K562 (cell line): ENCODE results near the gene SYT8. TPM values are rescaled to one million over a fixed set of nuclear protein-coding genes. Genes with fewer than 3 reads are reported as not detected.

ENCODE experiments used
- ATAC-seq: fragments of 200-7000 bp; cut with Tn5 transposase; 3 replicates; pipeline ENCODE4 v1.9.1; 2020; ENCODE audit warnings: moderate library complexity
- Bru-seq: library from RNA; stranded (reverse); fragments of 400-500 nt; gene quantifications from one replicate; lab custom pipeline; 2021; lab: Mats Ljungman, UMichigan
- BruChase-seq, 2 experiments: library from RNA; stranded (reverse); fragments of 400-500 nt; gene quantifications; one replicate each; lab custom pipeline; 2021; lab: Mats Ljungman, UMichigan
- BruUV-seq: library from RNA; stranded (reverse); fragments of 400-500 nt; replicated peaks from 2 replicates; lab custom pipeline; 2021; lab: Mats Ljungman, UMichigan
- CTCF ChIA-PET: fragments of 300-600 bp; formaldehyde crosslinking; extraction: SDS; loops from one replicate; lab custom pipeline; 2021; ENCODE audit warnings: low intra/inter-chr PET ratio; lab: Yijun Ruan, JAX
- POLR2A ChIA-PET: fragments of 300-600, 350-650 bp; sonication (Branson Sonifier 250); formaldehyde crosslinking; extraction: SDS; loops from one replicate; lab custom pipeline; 2021; ENCODE audit warnings: antibody characterized with exemption, inconsistent platforms; lab: Yijun Ruan, JAX
- DNase-seq, 4 experiments: peaks; one replicate each; pipeline versions ENCODE4 v3.0.0 to v3.0.0-alpha.2; 2011 to 2018; ENCODE audit warnings: low spot score in 3 of 4, mixed read lengths in 3 of 4; ENCODE audit errors: extremely low read depth in 1 of 4
- FAIRE-seq: peaks from 2 replicates; lab custom pipeline; 2011; peaks lifted over from hg19 to GRCh38; lab: Jason Lieb, UNC
- H2AFZ ChIP-seq: 2 replicates; pipeline ENCODE4 v1.6.0; 2011; ENCODE audit warnings: low read depth, low read length, control low read depth, inconsistent platforms
- H3K27ac ChIP-seq: fragments of 200-600 bp; 3 replicates; pipeline ENCODE4 v1.8.0; 2011; ENCODE audit warnings: low read depth, mild to moderate bottlenecking, control low read depth, inconsistent platforms, low read length, moderate library complexity, mixed read lengths; ENCODE audit errors: extremely low read depth
- H3K27me3 ChIP-seq, 2 experiments: fragments of 300-600 bp in 1 of 2; 2 replicates in 1 of 2; 3 replicates in 1 of 2; pipeline versions ENCODE4 v1.6.0 to v1.8.0; 2011; ENCODE audit warnings: inconsistent platforms in 2 of 2, low read length in 2 of 2, mild to moderate bottlenecking in 1 of 2, mixed read lengths in 1 of 2, moderate library complexity in 1 of 2; ENCODE audit not compliant: control insufficient read depth in 2 of 2, insufficient read depth in 2 of 2
- H3K36me3 ChIP-seq: fragments of 300-600 bp; 3 replicates; pipeline ENCODE4 v1.8.0; 2011; ENCODE audit warnings: mild to moderate bottlenecking, low read length, inconsistent platforms; ENCODE audit not compliant: control insufficient read depth, insufficient read depth
- H3K4me1 ChIP-seq, 2 experiments: fragments of 200-600 bp in 1 of 2; replicated peaks in 1 of 2; 2 replicates in 1 of 2; 3 replicates in 1 of 2; pipeline versions ENCODE4 v1.5.1 to v1.8.0; 2011; ENCODE audit warnings: inconsistent platforms in 2 of 2, low read length in 2 of 2, mild to moderate bottlenecking in 1 of 2, mixed read lengths in 1 of 2, moderate library complexity in 1 of 2; ENCODE audit not compliant: control insufficient read depth in 2 of 2, insufficient read depth in 2 of 2
- H3K4me2 ChIP-seq: 2 replicates; pipeline ENCODE4 v1.6.1; 2011; ENCODE audit warnings: low read length, control low read depth, inconsistent platforms, mixed read lengths; ENCODE audit not compliant: insufficient read depth
- H3K4me3 ChIP-seq: fragments of 200-600 bp; sonication (generic), shearing (Covaris generic); 2 replicates; pipeline ENCODE4 v1.5.1; 2016; ENCODE audit warnings: control low read depth, inconsistent platforms
- H3K79me2 ChIP-seq: fragments of 200-600 bp; 3 replicates; pipeline ENCODE4 v1.8.0; 2011; ENCODE audit warnings: low read length, inconsistent platforms; ENCODE audit not compliant: control insufficient read depth, insufficient read depth
- H3K9ac ChIP-seq, 2 experiments: 2 replicates each; pipeline versions ENCODE4 v1.6.0 to v1.6.1; 2011; ENCODE audit warnings: low read depth in 2 of 2, low read length in 2 of 2, control low read depth in 1 of 2, inconsistent platforms in 1 of 2, mild to moderate bottlenecking in 1 of 2, mixed read lengths in 1 of 2; ENCODE audit not compliant: insufficient read depth in 1 of 2
- H3K9me1 ChIP-seq: one replicate; pipeline ENCODE4 v1.6.0; 2011; ENCODE audit warnings: inconsistent platforms, mild to moderate bottlenecking, low read length, moderate library complexity; ENCODE audit not compliant: control insufficient read depth, insufficient read depth
- H3K9me3 ChIP-seq: replicated peaks from 2 replicates; pipeline ENCODE4 v1.5.1; 2011; ENCODE audit warnings: low read depth, low read length, inconsistent platforms; ENCODE audit not compliant: control insufficient read depth, insufficient read depth
- H4K20me1 ChIP-seq: replicated peaks from 2 replicates; pipeline ENCODE4 v1.6.1; 2011; ENCODE audit warnings: low read length, inconsistent platforms, mixed read lengths; ENCODE audit not compliant: control insufficient read depth, insufficient read depth
- NFATC3 ChIP-seq: fragments of 450-650 bp; IDR thresholded peaks from 2 replicates; pipeline ENCODE4 v1.6.1; 2017; ENCODE audit warnings: mild to moderate bottlenecking
- NR2C2 ChIP-seq, 2 experiments: fragments of 200-800 bp in 1 of 2; sonication (Bioruptor generic) in 1 of 2; sonication (generic) in 1 of 2; formaldehyde crosslinking in 1 of 2; IDR thresholded peaks; 2 replicates each; pipeline versions ENCODE4 v1.6.1 to v1.8.0; 2016 to 2022; ENCODE audit warnings: mild to moderate bottlenecking in 1 of 2, missing compliant biosample characterization in 1 of 2, missing genetic modification characterization in 1 of 2, missing genetic modification reagents in 1 of 2
- WGBS: fragments of 100-300 bp; shearing (Covaris generic); methylation state at CpG from one replicate; pipeline ENCODE4 v1.1.6; 2016; ENCODE audit warnings: low coverage, mixed read lengths; ENCODE audit not compliant: insufficient coverage; ENCODE audit errors: missing lambda C conversion rate; 5-methylcytosine and 5-hydroxymethylcytosine counted together
- in situ Hi-C: fragments of 300-500 bp; cut with MboI; formaldehyde crosslinking; loops from 4 replicates; pipeline ENCODE4 v1.15.0; 2018; ENCODE audit warnings: inconsistent platforms, mixed read lengths
- intact Hi-C: fragments of 100-400 bp; cut with micrococcal nuclease; formaldehyde crosslinking; loops from 2 replicates; pipeline ENCODE4 v1.14.2; 2022
- long read RNA-seq, 3 experiments: library from polyadenylated mRNA in 2 of 3; library from RNA in 1 of 3; unstranded in 2 of 3; stranded (forward) in 1 of 3; transcript quantifications; one replicate each; pipeline ENCODE4 v2.0.0, GENCODE V29; 2019 to 2022
- polyA minus RNA-seq, 3 experiments: library from RNA; depleted of rRNA, polyadenylated mRNA; stranded (reverse); fragments of >200 nt; gene quantifications; 2 replicates each; pipeline ENCODE4 v1.2.3, GENCODE V29; 2011
- polyA plus RNA-seq, 8 experiments: library from polyadenylated mRNA; depleted of rRNA in 4 of 8; stranded (reverse) in 5 of 8; unstranded in 3 of 8; fragments of >200 nt; fragmentation: Nextera tagmentation in 2 of 8; fragmentation: Illumina TruSeq in 1 of 8; extraction: Ambion mirVana in 2 of 8; extraction: Trizol in 1 of 8; gene quantifications; 2 replicates each; pipeline versions ENCODE4 v1.2.1 to v1.2.3, GENCODE V29; 2011 to 2014; ENCODE audit warnings: inconsistent platforms in 1 of 8, missing spikeins in 1 of 8
- total RNA-seq, 7 experiments: library from RNA; depleted of rRNA in 6 of 7; stranded (reverse); fragments of >200 nt in 6 of 7; fragmentation: Illumina TruSeq in 2 of 7; extraction: Trizol in 2 of 7; gene quantifications; 2 replicates each; pipeline versions ENCODE4 v1.2.1 to v1.2.3, GENCODE V29; 2011 to 2021; ENCODE audit warnings: low replicate concordance in 1 of 7

SYT8 gene
- total RNA-seq (2011; cell fraction: chromatin; rRNA removed; ENCODE audit: low replicate concordance): not detected in 2 replicates
- total RNA-seq (2011; cell fraction: nucleolus; rRNA removed): not detected in 2 replicates
- not detected in 2 replicates for total RNA-seq (2011; cell fraction: nucleoplasm; rRNA removed)
- total RNA-seq (2014; rRNA removed) (not detected in 2 replicates), total RNA-seq (2014; rRNA removed; fragmentation: Illumina TruSeq; extraction: Trizol) (not detected in 2 replicates), total RNA-seq (2015; rRNA removed; fragmentation: Illumina TruSeq; extraction: Trizol) (not detected in 2 replicates), total RNA-seq (2021) (not detected in 2 replicates), polyA plus RNA-seq (2011; rRNA removed) (not detected in 2 replicates), polyA plus RNA-seq (2014; fragmentation: Illumina TruSeq; extraction: Trizol) (not detected in 2 replicates), polyA plus RNA-seq (2014; fragmentation: Nextera tagmentation; extraction: Ambion mirVana) (not detected), polyA plus RNA-seq (2014; rRNA removed) (not detected in 2 replicates), polyA minus RNA-seq (2011; rRNA and poly(A)+ RNA removed) (not detected in 2 replicates), Bru-seq, nascent RNA (not detected), BruChase-seq, experiment 1, labeled RNA remaining after a 2-hour chase (not detected), BruChase-seq, experiment 2, labeled RNA remaining after a 6-hour chase (not detected)
- not detected in 2 replicates for polyA plus RNA-seq (2011; cell fraction: cytosol; rRNA removed)
- polyA plus RNA-seq (2011; cell fraction: nucleus; rRNA removed): not detected in 2 replicates
- polyA plus RNA-seq (2012): not detected in 2 replicates
- not detected in 2 replicates for polyA minus RNA-seq (2011; cell fraction: cytosol; rRNA and poly(A)+ RNA removed)
- not detected in 2 replicates for polyA minus RNA-seq (2011; cell fraction: nucleus; rRNA and poly(A)+ RNA removed)
- long read RNA-seq, experiment 1: 0 reads
- long read RNA-seq, experiment 2: 0 reads
- long read RNA-seq, experiment 3: 0 reads

GRCh38 chr11:1834779-1835670, at the start of gene SYT8:
SYT8 (plus strand) TSS chr11:1834990; CDS start chr11:1835106, 116 bp downstream.
- FAIRE-seq: no peak
- no peak for DNase-seq
- intact Hi-C loops: no loop called here

More at GRCh38 chr11:1834779-1835670, at the start of gene SYT8:
- H3K9ac ChIP-seq: no peak within 1 kb of the TSS
- peaks cover 19% of the 10 kb centered on the region for H4K20me1 ChIP-seq
- no peak within 1 kb of the TSS for H2AFZ ChIP-seq
- H3K4me2 ChIP-seq: no peak within 1 kb of the TSS
- ATAC-seq: no peak
- H3K27me3 ChIP-seq: peaks cover 3 to 52% of the 10 kb centered on the region in 2 experiments; a peak in 4 of 5 replicates
- TF ChIP-seq NR2C2 (CRISPR knock-in tag; IDR thresholded peaks at IDR 0.05) (no peak), NR2C2 (tag; IDR thresholded peaks at IDR 0.05) (no peak), NFATC3 (no peak)
- WGBS: 4% methylated on average over 26 of the region's 26 CpGs
- no peaks in the 10 kb centered on the region for H3K79me2 ChIP-seq
- H3K4me3 ChIP-seq: no peak within 1 kb of the TSS
- POLR2A ChIA-PET: interaction anchor here (0.6 to 2.0 kb wide), 3 partner anchors 15 to 182 kb away, joined by 3 to 5 read pairs (median 3); no protein-coding TSS in a partner anchor
- H3K9me1 ChIP-seq: no peaks in the 10 kb centered on the region
- H3K36me3 ChIP-seq: no peaks in the 10 kb centered on the region
- H3K27ac ChIP-seq: no peak within 1 kb of the TSS
- in situ Hi-C loops: no loop called here
- no peaks in the 10 kb centered on the region for H3K9me3 ChIP-seq
- no TSS peak for BruUV-seq
- CTCF ChIA-PET: interaction anchor here (0.7 to 5.3 kb wide), 2 partner anchors 141 to 142 kb away, joined by 3 to 77 read pairs; no protein-coding TSS in a partner anchor
- H3K4me1 ChIP-seq: peaks cover 0 to 54% of the 10 kb centered on the region in 2 experiments; a peak in 2 of 5 replicates
